Heart right ventricle (tissue), 16 donors: Measurements from ENCODE around the gene PHRF1. TPM values are rescaled to one million over a fixed set of nuclear protein-coding genes. Genes with fewer than 3 reads are reported as not detected.

Experiments used
- ATAC-seq, 8 donors: fragments of 200-7000 bp; cut with Tn5 transposase; one replicate each; pipeline ENCODE4 v1.9.1; 2020; ENCODE audit warnings: mild to moderate bottlenecking in 8 of 8, moderate library complexity in 8 of 8, moderate number of reproducible peaks in 1 of 8
- DNase-seq, 2 donors: peaks; one replicate each; pipeline ENCODE4 v3.0.0-alpha.2; 2020
- H3K27ac ChIP-seq, 10 donors: fragments of 200-600 bp; sonication (generic) in 2 of 10; one replicate each; pipeline versions ENCODE4 v1.5.0 to v1.8.0; 2020 to 2022; ENCODE audit warnings: mild to moderate bottlenecking in 3 of 10
- H3K27me3 ChIP-seq, 7 donors: fragments of 200-600 bp; one replicate each; pipeline ENCODE4 v1.8.0; 2021 to 2022; ENCODE audit warnings: mild to moderate bottlenecking in 2 of 7
- H3K36me3 ChIP-seq, 9 donors: fragments of 200-600 bp; sonication (generic) in 1 of 9; one replicate each; pipeline versions ENCODE4 v1.5.0 to v1.8.0; 2020 to 2022; ENCODE audit warnings: mild to moderate bottlenecking in 2 of 9
- H3K4me1 ChIP-seq, 9 donors: fragments of 200-600 bp; sonication (generic) in 1 of 9; one replicate each; pipeline versions ENCODE4 v1.5.0 to v1.8.0; 2020 to 2022; ENCODE audit warnings: mild to moderate bottlenecking in 4 of 9
- H3K4me3 ChIP-seq, 10 donors: fragments of 200-600 bp; sonication (generic) in 2 of 10; one replicate each; pipeline versions ENCODE4 v1.5.0 to v1.8.0; 2020 to 2022; ENCODE audit warnings: mild to moderate bottlenecking in 7 of 10, moderate library complexity in 2 of 10
- H3K9me3 ChIP-seq, 11 donors: fragments of 200-600 bp in 10 of 11; sonication (generic) in 2 of 11; one replicate each; pipeline versions ENCODE4 v1.5.0 to v1.8.0; 2013 to 2022; ENCODE audit warnings: mild to moderate bottlenecking in 2 of 11, control low read depth in 1 of 11, moderate library complexity in 1 of 11
- WGBS, 2 donors: extraction: QIAGEN DNeasy Blood & Tissue Kit; methylation state at CpG; one replicate each; pipeline ENCODE4 v1.1.7; 2013; ENCODE audit warnings: inconsistent platforms in 1 of 2; 5-methylcytosine and 5-hydroxymethylcytosine counted together
- intact Hi-C, 10 donors: fragments of 100-400 bp; cut with DNase I; formaldehyde crosslinking; loops; one replicate each; pipeline versions ENCODE4 v1.11.1 to v1.14.2; 2022
- polyA plus RNA-seq, 2 donors: library from polyadenylated mRNA; stranded (reverse); fragments of 200-250 nt; gene quantifications; one replicate each; pipeline ENCODE4 v1.2.3, GENCODE V29; 2013
- total RNA-seq, 10 donors: library from RNA; stranded (reverse); fragmentation: NEBNext Ultra II Directional in 3 of 10; extraction: Animal tissue kit (Norgen Biotek cat#: 25700) in 3 of 10; gene quantifications; one replicate each; pipeline versions ENCODE4 v1.2.1 to v1.2.4, GENCODE V29; 2021 to 2023
- TF ChIP-seq, protein P1 (sequence below), 9 donors: fragments of 200-600 bp; sonication (generic) in 2 of 9; IDR thresholded peaks; one replicate each; pipeline versions ENCODE4 v1.5.0 to v1.8.0; 2021 to 2022; ENCODE audit warnings: antibody characterized with exemption in 9 of 9, mild to moderate bottlenecking in 5 of 9, moderate library complexity in 1 of 9
- donor health status: Arrhythmogenic right ventricular cardiomyopathy.
- donor health status: ischemic (EF 13 %, LVEDD 7.1; RV severe dilation, severe dysfunction).
- donor health status: healthy with polysubstance abuse.
- donor health status: DM: no; HTN: yes; CAD: no.
- donor health status: DM: no; HTN: no; CAD: no.
- donor health status: ischemic (EF 25% LVEDD 6.9; RV normal size, moderate dysfunction).
- donor health status: ischemic (EF 25% LVEDD 5.7; RV mildly dilated, moderate dysfunction).
- donor health status: healthy.
- donor health status: DM: yes; HTN: yes; CAD: no.
- donor health status: Ischemic cardiomyopathy.
- donor health status: ischemic (EF 35%, LVEDD 5.7; RV mildly dilated, moderate dysfunction).
- donor health status: nonischemic (EF 11% LVEDD 7.7; RV severe dilation, severe dysfunction).
- donor health status: DM: yes; HTN: yes; CAD: no.
- donor health status: PGD.
- donor health status: ischemic (EF 29% LVEDD 5.4; RV normal size, mild dysfunction).
- donor health status: nonischemic (EF 23%, LVEDD 6.1; RV moderate dilation, normal function).

The PHRF1 gene
- total and polyA plus RNA-seq, 12 donors = 10.5 to 23.0 (median 18.5) TPM

DNA sequence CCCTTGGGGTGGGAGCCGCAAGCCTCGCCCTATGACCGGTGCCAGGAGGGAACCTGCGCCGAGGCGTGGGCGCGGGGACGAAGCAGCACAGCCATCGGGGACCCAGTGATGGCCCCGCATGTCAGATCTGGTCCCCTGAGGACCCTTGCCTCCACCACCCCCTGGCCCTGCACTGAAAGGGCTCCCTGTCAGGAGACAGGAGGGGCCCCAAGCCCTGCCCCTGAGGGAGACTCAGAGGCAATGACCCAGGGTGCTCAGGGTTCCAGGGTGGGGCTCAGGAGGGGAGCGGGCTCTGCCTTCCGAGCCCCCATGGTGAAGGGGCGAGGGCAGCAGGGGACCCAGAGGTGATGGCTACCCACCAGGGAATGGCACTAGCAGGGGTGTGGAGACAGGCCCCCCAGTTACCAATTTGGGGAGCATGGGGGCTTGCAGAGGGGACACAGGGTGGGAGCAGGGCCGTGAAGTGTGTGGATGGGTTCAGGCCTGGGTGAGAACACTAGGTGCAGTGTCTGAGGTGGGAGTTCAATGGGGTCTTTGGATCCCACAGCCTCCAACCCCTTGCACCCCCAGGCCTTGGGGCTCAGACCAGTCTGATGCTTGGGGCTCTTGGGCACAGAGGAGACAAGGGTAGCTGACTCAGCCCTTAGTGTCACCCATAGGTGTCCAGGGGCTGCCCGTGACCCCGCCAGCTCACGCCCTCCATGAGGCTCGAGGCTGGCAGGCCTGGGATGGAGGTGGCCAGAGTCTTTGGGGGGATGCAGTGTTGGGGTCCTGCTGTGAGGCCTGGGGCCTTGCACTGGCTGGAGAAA is 38.4 kb upstream of the PHRF1 start:
- H3K36me3 ChIP-seq = peaks cover 0 to 12% (median 6%) of the 10 kb centered on the region in 9 donors
- H3K27ac ChIP-seq = peak overlapping the region in 1 of 10 donors; percentile 56
- intact Hi-C loops = loop anchor here in 1 of 10 donors (10.0 kb wide), 1 partner anchor 87 kb away; the partner anchor contains the start of genes CDHR5 and SCT
- H3K4me3 ChIP-seq = peak overlapping the region in 9 of 10 donors; percentile 4 to 86 (median 76)
- no peak for DNase-seq
- TF ChIP-seq, protein P1, sequence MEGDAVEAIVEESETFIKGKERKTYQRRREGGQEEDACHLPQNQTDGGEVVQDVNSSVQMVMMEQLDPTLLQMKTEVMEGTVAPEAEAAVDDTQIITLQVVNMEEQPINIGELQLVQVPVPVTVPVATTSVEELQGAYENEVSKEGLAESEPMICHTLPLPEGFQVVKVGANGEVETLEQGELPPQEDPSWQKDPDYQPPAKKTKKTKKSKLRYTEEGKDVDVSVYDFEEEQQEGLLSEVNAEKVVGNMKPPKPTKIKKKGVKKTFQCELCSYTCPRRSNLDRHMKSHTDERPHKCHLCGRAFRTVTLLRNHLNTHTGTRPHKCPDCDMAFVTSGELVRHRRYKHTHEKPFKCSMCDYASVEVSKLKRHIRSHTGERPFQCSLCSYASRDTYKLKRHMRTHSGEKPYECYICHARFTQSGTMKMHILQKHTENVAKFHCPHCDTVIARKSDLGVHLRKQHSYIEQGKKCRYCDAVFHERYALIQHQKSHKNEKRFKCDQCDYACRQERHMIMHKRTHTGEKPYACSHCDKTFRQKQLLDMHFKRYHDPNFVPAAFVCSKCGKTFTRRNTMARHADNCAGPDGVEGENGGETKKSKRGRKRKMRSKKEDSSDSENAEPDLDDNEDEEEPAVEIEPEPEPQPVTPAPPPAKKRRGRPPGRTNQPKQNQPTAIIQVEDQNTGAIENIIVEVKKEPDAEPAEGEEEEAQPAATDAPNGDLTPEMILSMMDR (IDR thresholded peaks at IDR 0.05) = no peak
- H3K27me3 ChIP-seq = peaks cover 0 to 25% (median 14%) of the 10 kb centered on the region in 7 donors
- no peak for ATAC-seq
- H3K4me1 ChIP-seq = peaks cover 15 to 41% (median 35%) of the 10 kb centered on the region in 9 donors
- 48 to 56% methylated on average over 18 to 19 of the region's 19 CpGs for WGBS, 2 donors
- H3K9me3 ChIP-seq = no peaks in the 10 kb centered on the region

DNA sequence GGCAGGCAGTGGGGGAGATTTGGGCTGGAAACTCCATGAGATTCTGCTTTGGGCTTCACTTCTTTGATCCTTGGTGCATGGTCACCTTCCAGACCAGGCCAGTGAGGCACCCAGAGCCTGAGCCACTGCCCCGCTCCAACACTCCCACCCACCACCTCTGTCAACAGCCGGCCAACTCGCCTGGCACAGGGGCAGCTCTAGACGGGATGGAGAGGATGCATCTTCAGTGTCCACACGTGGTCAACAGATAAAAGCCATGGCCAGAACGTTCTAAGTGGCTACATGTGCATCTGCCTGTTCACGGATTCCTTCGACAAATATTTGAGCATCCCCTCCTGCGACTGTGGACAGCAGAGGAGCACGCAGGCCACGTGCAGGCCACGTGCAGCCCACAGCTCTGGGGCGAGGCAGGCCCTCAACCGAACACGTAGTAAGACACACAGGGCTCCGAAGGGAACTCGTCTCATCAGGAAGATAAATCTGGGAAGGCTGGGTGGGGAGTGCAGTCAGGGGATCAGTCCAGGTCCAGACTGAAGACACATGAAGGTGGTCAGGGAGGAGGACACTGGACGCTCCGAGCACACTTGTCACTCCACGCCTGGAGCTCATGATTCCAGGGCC is 37.7 kb upstream of the PHRF1 start:
- Histone ChIP-seq H3K9me3 (no peaks in the 10 kb centered on the region), H3K4me3 (no peak overlapping the region), H3K4me1 (peaks cover 15 to 34% (median 32%) of the 10 kb centered on the region in 9 donors), H3K27ac (no peak overlapping the region), H3K27me3 (peaks cover 0 to 25% (median 14%) of the 10 kb centered on the region in 7 donors), H3K36me3 (peaks cover 0 to 5% (median 0%) of the 10 kb centered on the region in 9 donors)
- WGBS, 2 donors = 90 to 91% methylated on average over 20 of the region's 20 CpGs
- intact Hi-C loops = loop anchor here in 1 of 10 donors (10.0 kb wide), 1 partner anchor 86 kb away; the partner anchor contains the start of genes CDHR5 and SCT
- ATAC-seq (no peak), DNase-seq (no peak)
- TF ChIP-seq, protein P1 (IDR thresholded peaks at IDR 0.05) = no peak

DNA sequence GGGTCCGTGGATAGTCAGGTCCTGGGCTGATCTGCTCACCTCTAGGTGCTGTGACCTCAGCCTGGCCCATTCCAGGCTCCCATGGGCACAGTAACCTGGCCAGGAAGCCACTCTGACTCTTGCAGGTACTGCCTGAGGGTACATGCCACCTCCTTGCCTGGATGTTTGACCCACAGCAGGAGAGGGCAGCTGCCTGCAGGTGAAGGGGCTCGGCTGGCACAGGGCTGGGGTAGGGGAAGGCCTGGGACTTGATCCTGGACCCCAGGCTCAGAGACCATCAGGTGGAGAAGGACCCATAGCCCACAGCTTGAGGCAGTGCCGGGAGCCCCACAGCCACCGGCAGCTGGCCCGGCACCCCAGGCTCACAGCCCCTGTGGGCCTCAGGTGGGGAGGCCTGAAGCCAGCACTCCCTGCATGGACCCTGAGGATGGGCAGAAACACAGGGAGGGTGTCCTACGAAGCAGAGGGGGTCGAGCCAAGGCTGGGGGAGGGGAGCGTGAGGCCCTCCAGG is 36.2 kb upstream of the PHRF1 start:
- intact Hi-C loops = loop anchor here in 1 of 10 donors (10.0 kb wide), 1 partner anchor 85 kb away; the partner anchor contains the start of genes CDHR5 and SCT
- TF ChIP-seq, protein P1 (IDR thresholded peaks at IDR 0.05) = no peak
- no peak for DNase-seq
- Histone ChIP-seq H3K27me3 (peaks cover 0 to 25% (median 14%) of the 10 kb centered on the region in 7 donors), H3K4me3 (no peak overlapping the region), H3K9me3 (no peaks in the 10 kb centered on the region), H3K27ac (no peak overlapping the region), H3K36me3 (peaks cover 0 to 2% (median 0%) of the 10 kb centered on the region in 9 donors), H3K4me1 (peaks cover 6 to 21% (median 19%) of the 10 kb centered on the region in 9 donors)
- WGBS, 2 donors = 89 to 90% methylated on average over 8 of the region's 8 CpGs
- no peak for ATAC-seq
